GM18907 (cell line): Measurements from ENCODE around the gene FAM98B.

Source experiments
- ATAC-seq: cut with Tn5 transposase; IDR thresholded peaks from one replicate; pipeline ENCODE4 v1.9.1; 2021; ENCODE audit warnings: mild to moderate bottlenecking, moderate library complexity; ENCODE audit not compliant: unreplicated experiment

Gene FAM98B

DNA sequence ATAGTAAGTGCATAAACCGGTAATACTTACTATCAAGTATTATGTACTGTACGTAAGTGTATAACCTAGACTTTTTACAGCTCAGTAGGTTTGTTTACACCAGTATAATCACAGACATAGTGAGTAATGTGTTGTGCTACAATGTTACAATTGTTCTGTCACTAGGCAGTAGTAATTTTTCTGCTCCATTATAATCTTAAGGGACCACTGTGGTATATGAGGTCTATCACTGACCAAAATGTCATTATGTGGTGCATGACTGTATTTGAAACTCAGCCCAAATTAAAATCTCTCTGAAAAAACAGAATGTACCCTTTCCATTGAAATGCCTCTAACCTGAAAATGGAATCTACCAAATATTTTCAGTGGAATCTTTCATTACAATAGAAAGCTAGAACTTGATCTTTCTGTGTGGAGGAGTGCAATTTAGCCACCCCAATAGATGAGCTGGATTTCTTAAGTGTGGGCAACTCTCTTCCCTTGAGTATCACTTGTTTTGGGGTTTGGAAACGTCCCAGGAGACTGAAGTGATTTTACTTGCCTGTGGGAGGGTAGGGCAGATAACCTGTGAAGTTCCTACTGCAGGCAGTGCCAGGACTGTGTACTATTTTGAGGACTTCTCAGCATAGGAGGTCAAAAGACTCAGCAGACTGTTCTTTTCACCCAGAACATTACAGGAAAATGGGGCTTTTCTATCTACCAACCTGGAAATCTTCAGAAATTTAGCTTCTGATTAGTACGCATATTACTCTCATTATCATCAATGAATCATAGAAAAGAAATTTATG, 50.9 kb downstream of the FAM98B start:
- ATAC-seq, result no peak

- no peak for ATAC-seq
Measured at GRCh38 chr15:38506997-38507396, 53.1 kb downstream of the FAM98B start.

DNA sequence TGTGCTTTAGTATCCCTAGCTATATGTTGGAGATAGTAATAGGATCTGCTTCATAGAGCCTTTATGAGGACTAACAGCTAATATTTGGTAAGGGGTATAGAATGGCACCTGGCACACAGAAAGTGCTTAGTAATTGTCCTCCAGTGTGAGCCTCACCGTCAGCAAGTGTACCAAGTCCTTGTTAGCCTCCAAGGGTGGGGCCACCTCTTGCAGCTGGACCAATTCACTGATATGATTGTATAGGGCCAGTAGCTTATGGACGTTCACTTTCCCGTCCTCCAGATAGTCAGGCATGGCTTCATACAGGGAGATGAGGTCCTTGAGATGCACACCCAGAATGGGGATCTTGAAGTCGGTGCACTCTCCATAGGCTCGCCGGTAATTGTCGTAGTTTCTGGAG, 53.6 kb downstream of the FAM98B start:
- no peak for ATAC-seq

DNA sequence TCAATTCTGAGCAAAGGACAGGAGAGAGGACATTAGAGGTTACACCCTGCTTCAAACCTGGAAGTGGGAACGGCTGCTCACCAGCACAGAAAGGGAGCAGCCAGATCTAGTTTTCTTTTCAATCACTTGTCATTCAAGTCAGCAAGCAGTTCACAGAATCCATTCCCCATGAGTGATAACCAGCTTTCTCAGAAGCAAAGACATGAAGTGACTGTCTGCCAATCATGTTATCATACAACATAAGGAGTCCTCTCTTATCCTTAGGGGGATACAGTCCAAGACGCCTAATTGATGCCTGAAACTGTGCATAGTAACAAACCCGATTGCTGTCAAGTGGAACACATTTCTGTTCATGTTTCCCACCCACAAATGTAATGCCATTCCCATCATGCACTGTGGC, 54.7 kb downstream of the FAM98B start:
- no peak for ATAC-seq

- ATAC-seq, result no peak
Measured at GRCh38 chr15:38509152-38509551, 55.2 kb downstream of the FAM98B start.

- no peak for ATAC-seq
Measured at GRCh38 chr15:38512901-38513300, 59.0 kb downstream of the FAM98B start.

- ATAC-seq, result peak; percentile 89
Measured at GRCh38 chr15:38514601-38515000, 60.7 kb downstream of the FAM98B start.

GRCh38 chr15:38516626-38517025, 62.7 kb downstream of the FAM98B start:
- no peak for ATAC-seq

DNA sequence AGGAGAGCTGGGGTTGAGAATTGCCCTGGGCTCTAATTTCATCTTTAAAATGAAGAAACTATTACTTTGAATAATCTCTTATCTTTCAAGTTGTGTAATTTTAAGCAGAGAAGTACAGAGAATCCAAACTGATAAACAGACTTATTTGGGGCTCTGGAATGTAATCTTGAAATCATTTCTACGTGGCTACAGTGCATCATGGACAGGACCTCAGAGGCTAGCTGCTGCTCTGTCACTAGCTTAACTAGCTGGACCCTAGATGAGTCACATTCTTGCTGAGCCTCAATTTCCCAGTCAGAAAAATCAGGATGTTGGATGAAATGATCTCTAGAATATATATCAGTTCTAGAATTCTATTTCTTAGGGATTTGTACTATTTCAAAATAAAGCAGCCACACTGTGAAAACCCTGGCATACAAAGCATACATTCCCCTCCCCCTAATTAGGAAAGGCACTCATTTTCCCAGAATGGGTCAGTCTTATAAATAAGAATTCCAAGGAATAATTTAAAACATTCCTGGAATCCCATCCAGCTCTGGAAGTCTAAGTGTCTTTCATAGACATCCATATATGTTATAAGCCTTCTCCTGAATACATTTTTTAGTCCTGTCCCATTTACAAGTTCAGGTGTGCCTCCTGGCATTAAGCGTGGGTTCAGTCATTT, 63.5 kb downstream of the FAM98B start:
- no peak for ATAC-seq

DNA sequence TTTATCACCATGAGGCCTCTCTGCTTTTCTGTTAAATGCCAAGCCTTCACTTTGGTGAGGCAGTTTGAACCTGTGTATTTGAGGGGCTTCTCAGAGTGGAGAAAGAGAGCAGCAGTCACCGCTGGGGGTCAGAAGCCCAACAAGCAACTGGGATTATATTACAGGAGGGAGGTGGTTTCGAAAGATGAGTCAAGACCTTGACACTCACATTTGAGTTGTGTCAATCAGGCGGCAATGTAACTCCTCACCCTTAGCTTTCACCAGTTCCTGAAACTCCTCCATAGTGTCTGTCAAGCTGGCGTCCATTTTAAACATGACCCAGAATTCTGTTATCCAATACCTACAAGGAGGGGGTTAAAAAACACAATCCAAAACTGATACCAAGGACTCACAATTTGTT, 64.2 kb downstream of the FAM98B start:
- ATAC-seq, result no peak

DNA sequence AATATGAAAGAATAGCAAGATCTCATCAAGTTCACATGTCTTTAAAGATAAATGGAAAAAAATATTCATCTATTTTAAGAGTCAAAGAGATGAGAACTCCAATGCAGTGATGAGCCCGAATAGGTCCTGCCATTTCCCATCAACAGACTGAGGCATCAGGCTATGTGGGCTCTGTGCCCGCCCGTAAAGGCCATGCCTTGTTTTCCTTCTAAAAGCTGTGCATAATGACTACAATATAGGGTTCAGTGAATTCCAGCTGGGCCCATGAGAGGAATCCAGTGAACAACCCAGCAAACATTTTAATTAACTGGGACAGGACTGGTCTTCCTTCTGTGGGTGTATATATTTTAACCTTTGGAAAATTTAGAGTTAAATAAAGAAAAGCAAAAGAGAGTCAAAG, 66.1 kb downstream of the FAM98B start:
- no peak for ATAC-seq

DNA sequence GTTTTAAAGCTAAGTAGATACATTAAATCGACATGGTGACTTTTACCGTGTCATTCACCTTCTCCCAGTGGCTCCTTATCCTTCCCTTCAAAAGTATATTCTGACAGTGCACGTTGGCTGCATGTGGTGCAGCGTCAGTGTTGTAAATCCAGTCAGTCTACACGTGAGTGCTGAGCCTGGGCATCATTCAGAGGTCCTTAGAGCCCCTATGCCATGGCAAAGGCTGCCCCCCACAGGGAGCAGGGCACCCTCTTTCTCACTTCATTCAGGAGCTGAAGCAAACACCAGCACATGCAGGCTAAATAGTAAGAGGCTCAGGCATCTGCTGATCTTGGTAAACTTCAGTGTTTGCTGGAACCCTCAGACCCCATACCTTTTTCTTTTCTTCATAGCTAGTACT, 67.4 kb downstream of the FAM98B start:
- no peak for ATAC-seq

GRCh38 chr15:38522922-38523321, 69.0 kb downstream of the FAM98B start:
- ATAC-seq, result no peak

DNA sequence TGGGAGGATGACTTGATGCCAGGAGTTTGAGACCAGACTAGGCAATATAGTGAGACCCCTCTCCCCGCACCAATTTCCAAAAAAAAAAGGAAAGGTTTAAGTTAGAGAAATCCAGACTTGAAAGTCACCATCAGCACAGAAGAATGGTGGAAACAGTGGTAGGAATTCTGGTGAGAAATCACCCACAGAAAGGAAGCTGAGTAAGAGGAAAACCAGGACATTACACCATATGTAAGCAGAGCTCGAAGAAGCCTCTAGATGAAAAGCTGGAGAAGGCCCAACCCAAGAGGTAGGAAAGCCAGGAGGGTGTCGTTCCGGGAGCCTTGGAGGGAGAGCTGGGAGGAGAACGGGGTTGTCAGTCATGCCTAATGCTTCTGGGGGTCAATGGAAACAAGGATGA, 70.2 kb downstream of the FAM98B start:
- no peak for ATAC-seq

- no peak for ATAC-seq
Measured at GRCh38 chr15:38525489-38525888, 71.6 kb downstream of the FAM98B start.

- no peak for ATAC-seq
Measured at GRCh38 chr15:38526158-38526557, 72.2 kb downstream of the FAM98B start.

DNA sequence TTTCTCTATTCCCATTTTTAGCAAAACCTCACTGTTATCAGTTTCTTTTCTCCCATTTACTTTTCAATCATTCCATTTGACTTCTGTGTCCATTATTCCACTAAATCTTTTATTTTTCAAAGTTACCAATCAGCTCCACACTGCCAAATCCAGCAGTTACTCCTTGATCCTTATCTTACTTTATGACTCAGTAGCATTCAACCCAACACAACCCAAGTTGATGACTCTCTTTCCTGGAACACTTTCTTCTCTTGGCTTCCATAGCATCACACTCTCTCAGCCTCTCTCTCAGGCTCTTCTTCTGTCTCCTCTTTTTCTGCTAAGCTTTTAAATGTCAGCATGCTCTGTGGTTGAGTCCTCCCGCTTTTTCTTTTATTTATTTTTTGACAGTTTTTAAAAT, 74.4 kb downstream of the FAM98B start:
- ATAC-seq, result no peak

DNA sequence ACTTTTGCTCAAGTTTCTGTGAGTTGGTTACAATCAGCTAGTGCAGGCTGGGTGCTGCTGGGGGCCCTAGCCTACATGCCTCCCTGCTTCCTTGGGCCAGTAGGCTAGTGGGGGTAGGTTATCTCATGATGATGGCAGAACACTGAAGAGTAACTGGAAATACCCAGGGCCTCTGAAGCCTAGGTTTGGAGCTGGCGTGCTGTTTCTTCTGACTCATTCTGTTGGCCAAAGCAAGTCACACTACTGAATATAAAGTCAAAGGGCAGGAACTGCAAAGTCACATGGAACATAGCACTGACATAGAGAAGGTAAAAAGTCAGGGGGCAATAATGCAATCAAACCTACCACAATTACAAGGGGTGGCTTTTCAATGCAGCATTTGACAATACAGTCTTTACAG, 76.2 kb downstream of the FAM98B start:
- peak; percentile 70 for ATAC-seq

DNA sequence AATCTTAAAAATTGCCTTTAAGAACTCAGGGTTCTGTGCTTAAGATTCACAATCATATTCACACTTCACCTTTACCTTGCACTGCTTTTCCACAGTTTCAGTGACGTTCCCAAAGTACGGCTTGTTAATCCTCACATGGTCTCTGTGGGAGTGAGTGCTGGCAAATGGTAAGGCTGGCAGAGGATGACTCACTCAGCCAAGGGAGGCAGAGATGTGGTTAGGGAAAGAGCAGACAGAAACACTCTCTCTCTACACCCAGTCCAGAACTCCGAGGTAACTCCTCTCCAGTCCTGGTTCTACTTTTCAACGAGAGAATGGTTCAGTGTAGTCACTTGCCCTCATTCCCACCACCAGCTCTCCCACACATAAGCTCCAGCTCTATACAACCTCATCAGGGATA, 77.6 kb downstream of the FAM98B start:
- no peak for ATAC-seq

GRCh38 chr15:38532728-38533127, 78.8 kb downstream of the FAM98B start:
- no peak for ATAC-seq

DNA sequence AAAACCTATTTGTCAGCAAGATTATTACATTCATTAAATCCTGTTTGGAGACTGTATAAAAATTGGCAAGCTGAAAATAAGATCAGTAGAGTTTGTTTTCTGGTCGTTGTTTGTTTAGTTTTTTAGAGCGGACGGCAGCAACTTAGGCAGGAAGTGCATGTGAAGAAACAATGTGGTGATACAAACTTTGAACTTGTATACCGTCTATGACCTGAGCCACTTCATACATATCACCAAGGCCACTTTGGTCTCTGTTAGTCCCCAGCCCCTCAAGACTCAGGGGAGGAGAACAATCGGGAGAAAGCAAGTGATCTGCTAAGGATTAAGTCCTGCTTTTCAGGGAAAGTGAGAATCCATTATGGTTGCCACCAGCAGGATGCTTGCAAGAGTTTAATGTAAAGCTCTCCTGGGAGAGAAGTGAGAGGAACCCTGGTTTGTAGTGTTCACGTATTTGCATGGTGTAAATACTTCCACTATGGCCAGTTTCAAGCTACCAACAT, 79.5 kb downstream of the FAM98B start:
- ATAC-seq, result no peak

GRCh38 chr15:38533926-38534325, 80.0 kb downstream of the FAM98B start:
- no peak for ATAC-seq
